GM10266 (cell line): ENCODE results near the gene KCND3.
"Not testable (repeated sequence)": the region's sequence is repeated elsewhere in the genome, so short reads cannot be mapped to it uniquely, and the experiment has no call there.

Source experiments
- DNase-seq: peaks from one replicate; pipeline ENCODE4 v3.0.0; 2012; ENCODE audit errors: extremely low spot score
- CTCF ChIP-seq: IDR thresholded peaks from 2 replicates; pipeline ENCODE4 v1.5.1; 2012; ENCODE audit warnings: mild to moderate bottlenecking, low read depth; ENCODE audit not compliant: control insufficient read depth, insufficient read depth; ENCODE audit errors: missing control alignments

The KCND3 gene

GRCh38 chr1:111802110-111802509 lies 187.4 kb downstream of the KCND3 start:
- DNase-seq: no peak
- no peak for TF ChIP-seq CTCF

GRCh38 chr1:111801071-111801850 lies 188.2 kb downstream of the KCND3 start:
- no peak for TF ChIP-seq CTCF
- DNase-seq: no peak

- DNase-seq: not testable (repeated sequence)
Observed at GRCh38 chr1:111799722-111800121, 189.7 kb downstream of the KCND3 start.

GRCh38 chr1:111798580-111798979 lies 190.9 kb downstream of the KCND3 start:
- no peak for TF ChIP-seq CTCF
- no peak for DNase-seq

- TF ChIP-seq CTCF: no peak
- DNase-seq: no peak
Observed at GRCh38 chr1:111795401-111795800, 194.1 kb downstream of the KCND3 start.

GRCh38 chr1:111793923-111794322 lies 195.5 kb downstream of the KCND3 start:
- TF ChIP-seq CTCF: no peak
- DNase-seq: no peak

GRCh38 chr1:111792249-111792648 lies 197.2 kb downstream of the KCND3 start:
- no peak for DNase-seq
- TF ChIP-seq CTCF: no peak

- no peak for TF ChIP-seq CTCF
Observed at GRCh38 chr1:111791776-111792175, 197.7 kb downstream of the KCND3 start.

More at GRCh38 chr1:111791776-111792175, 197.7 kb downstream of the KCND3 start:
- no peak for DNase-seq
